H1 (cell line): ENCODE results near the gene PNRC1. TPM values are rescaled to one million over a fixed set of nuclear protein-coding genes. Genes with fewer than 3 reads are reported as not detected.
A peak's percentile ranks its signal among the peaks of the same experiment; 100 is the strongest.

Experiments
- CTCF ChIA-PET: fragments of 300-600 bp; sonication (Branson Sonifier 250); formaldehyde crosslinking; loops from one replicate; lab custom pipeline; 2021; ENCODE audit not compliant: partially characterized antibody; lab: Charles Lee
- POLR2A ChIA-PET: fragments of 300-600 bp; sonication (Branson Sonifier 250); formaldehyde crosslinking; loops from one replicate; lab custom pipeline; 2021; ENCODE audit warnings: inconsistent platforms; ENCODE audit not compliant: partially characterized antibody; lab: Charles Lee
- DNase-seq, 2 experiments: peaks; one replicate each; pipeline versions ENCODE4 v3.0.0 to v3.0.0-alpha.2; 2010 to 2022; ENCODE audit warnings: low spot score in 2 of 2, low read depth in 1 of 2, mixed read lengths in 1 of 2
- FAIRE-seq: peaks from 2 replicates; lab custom pipeline; 2011; peaks lifted over from hg19 to GRCh38; lab: Jason Lieb, UNC
- H2AFZ ChIP-seq: 2 replicates; pipeline ENCODE4 v1.8.1; 2012; ENCODE audit warnings: low read length, inconsistent platforms
- H2AK5ac ChIP-seq: 2 replicates; pipeline ENCODE4 v1.6.1; 2013; ENCODE audit warnings: low read depth, low read length
- H2BK120ac ChIP-seq: replicated peaks from 2 replicates; pipeline ENCODE3; 2013; ENCODE audit warnings: low read depth, low read length, inconsistent platforms
- H2BK12ac ChIP-seq: 2 replicates; pipeline ENCODE4 v1.6.1; 2013; ENCODE audit warnings: low read depth, low read length
- H2BK15ac ChIP-seq: 2 replicates; pipeline ENCODE4 v1.6.1; 2013; ENCODE audit warnings: low read length
- H2BK20ac ChIP-seq: 2 replicates; pipeline ENCODE4 v1.6.1; 2013; ENCODE audit warnings: low read length
- H2BK5ac ChIP-seq: 2 replicates; pipeline ENCODE4 v1.6.1; 2013; ENCODE audit warnings: low read depth, low read length
- H3K14ac ChIP-seq: 2 replicates; pipeline ENCODE4 v1.6.1; 2013; ENCODE audit warnings: inconsistent platforms; ENCODE audit not compliant: insufficient read length
- H3K18ac ChIP-seq: 2 replicates; pipeline ENCODE4 v1.6.1; 2013; ENCODE audit warnings: low read length; ENCODE audit errors: extremely low read depth
- H3K23ac ChIP-seq: 2 replicates; pipeline ENCODE4 v1.6.1; 2013; ENCODE audit warnings: inconsistent platforms; ENCODE audit not compliant: insufficient read length
- H3K23me2 ChIP-seq: 2 replicates; pipeline ENCODE4 v1.6.1; 2013; ENCODE audit warnings: low read depth, low read length
- H3K27ac ChIP-seq: 2 replicates; pipeline ENCODE4 v1.6.1; 2011; ENCODE audit warnings: low read depth, low read length, inconsistent platforms
- H3K27me3 ChIP-seq, 4 experiments: replicated peaks in 1 of 4; 1 replicate in 1 of 4; 2 replicates in 3 of 4; pipeline versions ENCODE4 v1.6.1 to v1.8.1; 2011 to 2013; ENCODE audit warnings: low read length in 3 of 4, mild to moderate bottlenecking in 3 of 4, inconsistent platforms in 2 of 4, mixed read lengths in 2 of 4, moderate library complexity in 1 of 4; ENCODE audit not compliant: control insufficient read depth in 3 of 4, insufficient read depth in 3 of 4; ENCODE audit errors: extremely low read depth in 1 of 4
- H3K36me3 ChIP-seq, 4 experiments: 2 replicates each; pipeline versions ENCODE4 v1.6.1 to v1.8.1; 2011 to 2013; ENCODE audit warnings: mild to moderate bottlenecking in 4 of 4, low read length in 3 of 4, moderate library complexity in 2 of 4, control low read depth in 1 of 4, inconsistent platforms in 1 of 4; ENCODE audit not compliant: insufficient read depth in 4 of 4, control insufficient read depth in 2 of 4
- H3K4ac ChIP-seq: replicated peaks from 2 replicates; pipeline ENCODE3; 2013; ENCODE audit warnings: low read length, low read depth, mixed read lengths, inconsistent platforms; ENCODE audit not compliant: insufficient read length
- H3K4me1 ChIP-seq, 4 experiments: replicated peaks in 1 of 4; 1 replicate in 1 of 4; 2 replicates in 3 of 4; pipeline versions ENCODE4 v1.6.1 to v1.8.1; 2011 to 2013; ENCODE audit warnings: low read length in 3 of 4, inconsistent platforms in 2 of 4, mixed read lengths in 1 of 4; ENCODE audit not compliant: insufficient read depth in 4 of 4, control insufficient read depth in 3 of 4
- H3K4me2 ChIP-seq, 2 experiments: 2 replicates each; pipeline versions ENCODE4 v1.6.1 to v1.8.1; 2011 to 2013; ENCODE audit warnings: low read depth in 2 of 2, low read length in 2 of 2, control low read depth in 1 of 2, inconsistent platforms in 1 of 2, mild to moderate bottlenecking in 1 of 2; ENCODE audit not compliant: insufficient read depth in 1 of 2
- H3K4me3 ChIP-seq, 4 experiments: fragments of 200-600, 300-600 bp in 1 of 4; sonication (generic), shearing (Covaris generic), sonication (Bioruptor Twin) in 1 of 4; 2 replicates each; pipeline versions ENCODE4 v1.5.1 to v1.8.1; 2011 to 2016; ENCODE audit warnings: low read length in 4 of 4, low read depth in 3 of 4, control low read depth in 2 of 4, inconsistent platforms in 2 of 4, mild to moderate bottlenecking in 2 of 4, mixed read lengths in 1 of 4, moderate library complexity in 1 of 4; ENCODE audit not compliant: insufficient read depth in 2 of 4; ENCODE audit errors: extremely low read depth in 1 of 4
- H3K56ac ChIP-seq: replicated peaks from 2 replicates; pipeline ENCODE3; 2013; ENCODE audit warnings: low read depth, mild to moderate bottlenecking, mixed read lengths, low read length, inconsistent platforms; ENCODE audit not compliant: insufficient read length
- H3K79me1 ChIP-seq: 2 replicates; pipeline ENCODE4 v1.6.1; 2013; ENCODE audit warnings: low read depth, low read length, control low read depth
- H3K79me2 ChIP-seq, 2 experiments: 2 replicates each; pipeline versions ENCODE4 v1.6.1 to v1.8.1; 2012 to 2013; ENCODE audit warnings: low read length in 2 of 2, mild to moderate bottlenecking in 2 of 2, inconsistent platforms in 1 of 2; ENCODE audit not compliant: insufficient read depth in 2 of 2, control insufficient read depth in 1 of 2
- H3K9ac ChIP-seq, 4 experiments: replicated peaks in 1 of 4; 1 replicate in 1 of 4; 2 replicates in 3 of 4; pipeline versions ENCODE4 v1.6.1 to v1.8.1; 2011 to 2013; ENCODE audit warnings: low read depth in 3 of 4, low read length in 3 of 4, control low read depth in 2 of 4, mild to moderate bottlenecking in 2 of 4, moderate library complexity in 2 of 4, inconsistent platforms in 1 of 4; ENCODE audit errors: extremely low read depth in 1 of 4
- H3K9me3 ChIP-seq, 2 experiments: 2 replicates each; pipeline versions ENCODE4 v1.6.1 to v1.8.1; 2012 to 2013; ENCODE audit warnings: mild to moderate bottlenecking in 2 of 2, moderate library complexity in 2 of 2, control low read depth in 1 of 2, inconsistent platforms in 1 of 2, low read depth in 1 of 2, low read length in 1 of 2, mixed read lengths in 1 of 2; ENCODE audit not compliant: insufficient read depth in 2 of 2
- H4K20me1 ChIP-seq, 2 experiments: replicated peaks in 1 of 2; 2 replicates each; pipeline versions ENCODE3 to v1.8.1; 2011 to 2013; ENCODE audit warnings: inconsistent platforms in 2 of 2, low read length in 2 of 2, mild to moderate bottlenecking in 1 of 2; ENCODE audit not compliant: insufficient read depth in 2 of 2, control insufficient read depth in 1 of 2
- H4K5ac ChIP-seq: 2 replicates; pipeline ENCODE4 v1.6.1; 2013; ENCODE audit warnings: low read length, low read depth, mixed read lengths, inconsistent platforms; ENCODE audit not compliant: insufficient read length
- H4K8ac ChIP-seq: 2 replicates; pipeline ENCODE4 v1.8.0; 2013; ENCODE audit warnings: mild to moderate bottlenecking, moderate library complexity, low read length, inconsistent platforms; ENCODE audit not compliant: insufficient read depth; ENCODE audit errors: extremely low read depth
- H4K91ac ChIP-seq: replicated peaks from 2 replicates; pipeline ENCODE3; 2013; ENCODE audit warnings: low read length, mixed read lengths, inconsistent platforms; ENCODE audit not compliant: insufficient read length
- BACH1 ChIP-seq: IDR thresholded peaks from 2 replicates; pipeline ENCODE4 v1.6.1; 2012; ENCODE audit warnings: low read length, improper control_type of control experiment
- CBX8 ChIP-seq: fragments of 300-800, 300-1000 bp; sonication (generic); IDR thresholded peaks from 2 replicates; pipeline ENCODE4 v1.7.1; 2016; ENCODE audit warnings: low read depth, low read length, borderline replicate concordance
- CEBPB ChIP-seq: IDR thresholded peaks from 2 replicates; pipeline ENCODE4 v1.6.1; 2012; ENCODE audit warnings: low read depth, low read length
- JUND ChIP-seq: IDR thresholded peaks from 2 replicates; pipeline ENCODE4 v1.6.1; 2011; ENCODE audit warnings: mild to moderate bottlenecking, improper control_type of control experiment, low read length
- NANOG ChIP-seq: IDR thresholded peaks from 2 replicates; pipeline ENCODE4 v1.6.1; 2011; ENCODE audit warnings: low read length, low read depth, mild to moderate bottlenecking, inconsistent platforms; ENCODE audit not compliant: insufficient read depth, poor library complexity, severe bottlenecking
- POLR2A ChIP-seq, 2 experiments: IDR thresholded peaks; 1 replicate in 1 of 2; 2 replicates in 1 of 2; pipeline ENCODE4 v1.6.1; 2011; ENCODE audit warnings: low read depth in 2 of 2, low read length in 2 of 2, mild to moderate bottlenecking in 2 of 2; ENCODE audit errors: control extremely low read depth in 1 of 2
- POU5F1 ChIP-seq: IDR thresholded peaks from 2 replicates; pipeline ENCODE4 v1.6.1; 2011; ENCODE audit warnings: low read depth, mild to moderate bottlenecking, low read length, moderate library complexity
- SP1 ChIP-seq: IDR thresholded peaks from 2 replicates; pipeline ENCODE4 v1.6.1; 2011; ENCODE audit warnings: low read depth, low read length
- WGBS, 2 experiments: shearing (Covaris generic) in 1 of 2; methylation state at CpG; one replicate each; pipeline versions ENCODE4 v1.1.6 to v1.1.7; 2013 to 2015; ENCODE audit warnings: low lambda C conversion rate in 2 of 2, mixed read lengths in 2 of 2, inconsistent platforms in 1 of 2, low coverage in 1 of 2, missing lambda C conversion rate in 1 of 2; ENCODE audit not compliant: insufficient replicate concordance in 2 of 2, insufficient coverage in 1 of 2, insufficient read length in 1 of 2; ENCODE audit errors: extremely low coverage in 1 of 2, missing lambda C conversion rate in 1 of 2; 5-methylcytosine and 5-hydroxymethylcytosine counted together
- polyA plus RNA-seq, 7 experiments: library from polyadenylated mRNA; depleted of rRNA in 3 of 7; stranded (reverse) in 5 of 7; unstranded in 2 of 7; fragments of >200 nt in 5 of 7; fragments of 200-250 nt in 2 of 7; gene quantifications; 1 replicate in 5 of 7; 2 replicates in 1 of 7; 4 replicates in 1 of 7; pipeline versions ENCODE4 v1.2.1 to v1.2.3, GENCODE V29; 2011 to 2013; ENCODE audit warnings: missing spikeins in 2 of 7, mixed read lengths in 2 of 7
- total RNA-seq: library from RNA; stranded (reverse); fragmentation: NEBNext Ultra II Directional; extraction: Animal tissue kit (Norgen Biotek cat#: 25700); gene quantifications from 2 replicates; pipeline ENCODE4 v1.2.1, GENCODE V29; 2021

PNRC1 gene
- total and polyA plus RNA-seq, 2 of the 8 experiments (the other 6 are each of a cell fraction or from before 2014, with no cell fraction given): 6.3 to 48.5 TPM

DNA sequence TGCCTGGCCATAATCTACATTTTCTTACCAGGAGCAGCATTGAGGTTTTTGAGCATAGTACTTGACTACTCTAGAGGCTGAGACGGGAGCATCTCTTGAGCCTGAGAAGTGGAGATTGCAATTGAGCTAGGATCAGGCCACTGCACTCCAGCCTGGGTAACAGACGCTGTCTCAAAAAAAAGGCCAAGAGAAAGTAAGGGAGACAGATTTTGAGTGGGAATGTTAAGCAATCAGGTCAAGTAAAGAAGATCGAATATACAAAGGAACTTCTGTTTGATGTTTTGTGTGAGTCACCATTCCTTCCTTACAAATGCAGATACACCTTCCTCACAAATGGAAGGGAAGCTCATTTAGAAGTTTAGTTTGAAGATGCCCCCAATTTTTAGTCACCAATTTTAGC lies 4.4 kb downstream of the PNRC1 start:
- no peak overlapping the region for H3K18ac ChIP-seq
- no peak overlapping the region for H4K91ac ChIP-seq
- peaks cover 4% of the 10 kb centered on the region for H3K23me2 ChIP-seq
- no peaks in the 10 kb centered on the region for H3K27me3 ChIP-seq
- H3K79me2 ChIP-seq: peaks cover 8 to 27% of the 10 kb centered on the region in 2 experiments; a peak in 3 of 4 replicates
- no peak overlapping the region for H3K9ac ChIP-seq
- H3K4me3 ChIP-seq: peak overlapping the region in 1 of 4 experiments; percentile 11; a peak in 1 of 8 replicates
- H2BK5ac ChIP-seq: peak overlapping the region; percentile 61; the same call in 1 of the 2 replicates
- FAIRE-seq: peak; percentile 19
- peak in 1 of 2 experiments; percentile 69; a peak in 2 of 3 replicates for TF ChIP-seq POLR2A (IDR thresholded peaks at IDR 0.05; ENCODE audit: control extremely low read depth in 1 of 2, low read depth in 2 of 2, low read length in 2 of 2)
- no peak for TF ChIP-seq BACH1
- peak; percentile 24 for TF ChIP-seq NANOG
- TF ChIP-seq POU5F1: peak; percentile 45; the same call in 1 of the 2 replicates
- no peak for TF ChIP-seq SP1
- peak; percentile 94 for TF ChIP-seq CEBPB
- peak; percentile 86 for TF ChIP-seq JUND
- no peak for TF ChIP-seq CBX8
- H3K14ac ChIP-seq: no peak overlapping the region
- peaks cover 6 to 8% of the 10 kb centered on the region in 2 experiments for H4K20me1 ChIP-seq
- H2AK5ac ChIP-seq: no peak overlapping the region
- no peak overlapping the region for H3K56ac ChIP-seq
- peaks cover 0 to 19% (median 3%) of the 10 kb centered on the region in 4 experiments; a peak in 2 of 8 replicates for H3K36me3 ChIP-seq
- no peak overlapping the region for H2BK12ac ChIP-seq
- H3K4ac ChIP-seq: no peak overlapping the region
- H3K9me3 ChIP-seq: no peaks in the 10 kb centered on the region
- no peak overlapping the region for H2AFZ ChIP-seq
- no peak overlapping the region for H2BK120ac ChIP-seq
- peak overlapping the region; percentile 21 to 56; a peak in 3 of 4 replicates for H3K4me2 ChIP-seq
- H4K5ac ChIP-seq: no peak overlapping the region
- no peak for DNase-seq
- H3K23ac ChIP-seq: no peak overlapping the region
- no peak overlapping the region for H2BK20ac ChIP-seq
- no peak overlapping the region for H2BK15ac ChIP-seq
- H3K79me1 ChIP-seq: no peaks in the 10 kb centered on the region
- CTCF ChIA-PET: interaction anchor here (1.0 to 4.6 kb wide), 3 partner anchors 12 to 102 kb away, joined by 3 to 27 read pairs (median 3); no protein-coding TSS in a partner anchor
- WGBS, 2 experiments: 34% methylated on average over 3 of the region's 3 CpGs; no CpG with 5 or more reads in 1 of the 2 experiments
- no peak overlapping the region for H4K8ac ChIP-seq
- H3K4me1 ChIP-seq: peaks cover 8 to 26% (median 13%) of the 10 kb centered on the region in 4 experiments
- no peak overlapping the region for H3K27ac ChIP-seq
- POLR2A ChIA-PET: interaction anchor here (0.6 to 1.6 kb wide), 3 partner anchors 10 to 281 kb away, joined by 3 to 4 read pairs (median 3); no protein-coding TSS in a partner anchor
